GM18868 (cell line): ENCODE measurements around the gene CCL19.
"Not testable (repeated sequence)": the region's sequence is repeated elsewhere in the genome, so short reads cannot be mapped to it uniquely, and the experiment has no call there.

Experiments
- ATAC-seq: cut with Tn5 transposase; IDR thresholded peaks from one replicate; pipeline ENCODE4 v1.9.1; 2021; ENCODE audit warnings: mild to moderate bottlenecking, moderate library complexity; ENCODE audit not compliant: unreplicated experiment

CCL19 gene

DNA sequence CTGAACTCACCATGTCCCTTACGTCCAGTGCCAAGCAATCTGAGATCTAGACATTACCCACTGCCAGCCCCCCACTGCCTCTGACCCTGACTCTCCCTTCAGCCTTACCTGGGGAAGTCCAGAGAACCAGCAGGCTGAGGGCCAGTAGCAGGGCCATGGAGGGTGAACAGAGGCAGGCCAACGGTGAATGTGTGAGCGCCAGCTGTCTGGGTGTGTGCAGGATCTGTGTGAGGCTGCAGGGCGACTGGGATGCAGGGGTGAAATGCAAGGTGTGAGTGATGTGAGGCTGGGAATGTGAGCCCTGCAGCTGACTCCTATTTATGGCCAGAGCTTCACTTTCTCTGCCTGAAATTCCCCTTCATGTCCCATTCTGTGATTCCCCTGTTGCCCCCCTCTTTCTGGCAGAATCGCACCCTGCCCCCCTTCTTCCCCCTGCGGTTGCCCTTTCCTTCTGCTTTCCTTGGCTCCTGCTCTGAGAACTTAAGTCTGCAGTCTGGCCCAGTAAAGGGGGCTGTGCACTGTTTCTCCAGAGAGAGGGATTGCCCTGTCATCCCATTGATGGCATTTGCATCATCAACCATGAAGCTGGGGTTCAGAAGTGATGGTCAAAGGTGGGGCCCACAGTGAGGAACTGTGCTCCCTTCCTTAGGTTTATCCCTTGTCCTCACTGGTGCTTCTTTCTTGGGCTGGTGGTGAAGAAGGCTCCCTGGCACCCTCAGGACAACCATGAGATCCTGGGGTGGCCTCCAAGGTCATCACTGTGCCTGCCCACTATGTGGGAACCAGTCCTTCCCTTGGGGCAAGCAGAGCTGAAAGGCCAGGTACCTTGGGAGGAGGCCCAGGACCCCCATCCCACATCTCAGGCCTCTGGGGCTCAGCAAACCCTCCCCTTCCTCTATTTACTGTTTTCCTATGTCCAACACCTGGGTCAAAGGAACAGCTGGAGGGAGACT, at the start of gene CCL19:
TSS of gene CCL19 (minus strand) at position 294 of the 953 bp plus-strand sequence. CDS start at position 157, 137 bp downstream.
- no peak for ATAC-seq

DNA sequence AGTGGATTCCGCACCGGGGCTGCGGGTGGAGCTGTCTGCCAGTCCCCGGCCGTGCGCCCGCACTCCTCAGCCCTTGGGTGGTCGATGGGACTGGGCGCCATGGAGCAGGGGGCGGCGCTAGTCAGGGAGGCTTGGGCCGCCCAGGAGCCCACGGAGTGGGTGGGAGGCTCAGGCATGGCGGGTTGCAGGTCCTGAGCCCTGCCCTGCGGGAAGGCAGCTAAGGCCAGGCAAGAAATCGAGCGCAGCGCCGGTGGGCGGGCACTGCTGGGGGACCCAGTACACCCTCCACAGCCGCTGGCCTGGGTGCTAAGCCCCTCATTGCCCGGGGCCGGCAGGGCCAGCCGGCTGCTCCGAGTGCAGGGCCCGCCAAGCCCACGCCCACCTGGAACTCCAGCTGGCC, 49.1 kb upstream of the CCL19 start:
- ATAC-seq = not testable (repeated sequence)

DNA sequence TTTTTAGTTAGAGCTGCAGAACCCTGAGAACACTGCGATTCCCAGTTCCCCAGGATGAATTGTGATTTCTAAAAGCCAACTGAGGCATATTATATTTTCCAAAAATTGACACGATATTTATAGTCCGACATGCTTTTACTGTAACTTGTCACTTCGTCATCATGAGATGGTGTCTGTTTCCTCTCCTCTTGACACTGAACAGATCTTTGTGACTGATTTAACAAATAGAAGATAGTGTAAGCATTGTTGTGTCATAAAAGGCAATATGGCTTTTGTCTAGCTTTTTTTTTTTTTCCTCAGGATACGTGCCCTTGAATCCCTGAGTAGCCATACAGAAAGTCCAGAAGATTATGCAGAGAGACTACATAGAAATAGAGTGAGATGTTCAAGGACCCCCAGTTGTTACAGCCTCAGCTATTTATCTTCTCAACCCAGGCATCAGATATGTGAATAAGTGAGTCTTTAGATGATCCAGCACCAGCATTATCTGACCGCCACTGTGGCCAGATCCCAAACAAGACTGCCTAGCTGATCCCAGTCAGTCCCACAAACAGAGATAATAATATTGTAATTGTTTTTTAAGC, 46.7 kb upstream of the CCL19 start:
- no peak for ATAC-seq

DNA sequence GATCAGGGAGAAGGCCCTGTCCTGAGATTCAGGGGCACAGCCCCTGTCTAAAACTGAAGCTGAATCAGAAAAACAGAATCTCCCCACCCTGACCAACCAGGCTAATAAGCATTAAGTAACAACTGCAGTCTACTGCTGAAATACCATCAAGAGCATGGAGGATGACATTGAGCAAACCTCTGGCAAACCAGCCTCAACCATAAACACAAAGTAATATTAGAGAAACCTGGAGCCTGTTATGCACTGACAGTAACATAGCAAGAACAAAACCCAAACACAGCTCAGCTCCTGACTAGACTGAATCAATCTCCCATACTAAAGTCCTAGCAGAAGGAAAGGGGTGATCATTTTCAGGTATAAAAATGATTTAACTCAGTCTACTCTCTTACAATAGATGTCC, 43.6 kb upstream of the CCL19 start:
- ATAC-seq = no peak

DNA sequence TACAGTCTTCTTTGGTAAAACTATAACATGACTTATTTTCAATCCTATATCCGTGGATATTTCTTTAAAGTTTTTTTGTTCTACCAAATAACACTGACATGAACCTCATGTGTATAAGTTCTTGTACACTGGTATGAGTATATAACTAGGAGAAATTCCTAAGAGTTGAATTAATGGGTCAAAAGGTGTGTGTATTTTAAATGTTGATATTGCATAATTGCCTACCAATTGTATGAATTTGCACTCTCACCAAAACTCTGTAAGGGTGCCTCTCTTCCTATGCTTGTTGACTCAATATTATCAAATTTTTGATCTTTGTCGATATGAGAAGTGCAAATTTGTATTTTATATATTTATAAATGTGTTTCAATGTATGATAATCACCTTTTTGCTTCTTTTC, 41.8 kb upstream of the CCL19 start:
- no peak for ATAC-seq

DNA sequence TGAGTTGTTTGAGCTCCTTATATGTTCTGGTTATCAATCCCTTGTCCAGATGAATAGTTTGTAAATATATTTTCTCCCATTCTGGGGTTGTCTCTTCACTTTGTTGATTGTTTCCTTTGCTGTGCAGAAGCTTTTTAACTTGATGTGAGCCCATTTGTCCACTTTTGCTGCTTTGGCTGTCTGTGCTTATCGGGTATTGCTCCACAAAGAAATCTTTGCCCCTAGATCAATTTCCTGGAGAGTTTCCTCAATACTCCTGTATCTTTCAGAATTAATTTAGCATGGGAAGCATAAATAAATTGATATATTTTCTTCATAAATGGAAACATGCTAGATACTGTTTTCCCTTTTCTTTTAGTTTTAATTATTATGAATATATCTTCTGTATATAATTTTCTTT, 41.4 kb upstream of the CCL19 start:
- ATAC-seq = no peak

DNA sequence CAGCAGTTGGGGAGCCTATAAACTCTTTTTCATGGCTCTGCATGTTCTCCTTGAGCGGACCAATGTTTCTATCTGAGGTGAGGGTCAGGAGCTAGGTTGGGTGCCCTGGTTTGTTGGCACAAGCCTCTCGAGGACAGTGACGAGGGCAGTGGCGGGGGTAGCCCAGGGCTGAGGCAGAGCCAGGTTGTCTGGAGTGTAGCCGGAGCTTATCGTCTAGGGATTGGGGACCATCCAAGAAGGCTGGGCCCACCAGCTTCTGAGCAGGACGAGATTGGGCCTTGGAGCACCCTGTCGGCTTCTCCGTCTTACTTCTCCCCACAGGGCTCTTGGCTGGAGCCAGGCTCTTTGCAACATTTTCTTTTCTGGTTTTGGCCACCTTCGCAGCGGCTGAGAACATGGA, 32.1 kb upstream of the CCL19 start:
- ATAC-seq = no peak

DNA sequence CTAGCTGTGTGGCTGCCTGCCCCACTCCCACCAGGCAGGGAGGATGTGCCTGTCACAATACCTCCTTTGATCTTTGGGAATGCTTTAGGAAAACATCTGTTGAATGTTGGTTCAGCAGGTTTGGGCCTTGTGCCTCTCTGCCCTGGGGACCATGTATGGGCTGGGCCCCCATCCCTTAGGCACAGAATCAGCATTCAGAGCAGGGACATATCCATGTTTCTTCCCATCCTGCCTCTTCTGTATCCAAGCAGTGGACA, 28.6 kb upstream of the CCL19 start:
- not testable (repeated sequence) for ATAC-seq

DNA sequence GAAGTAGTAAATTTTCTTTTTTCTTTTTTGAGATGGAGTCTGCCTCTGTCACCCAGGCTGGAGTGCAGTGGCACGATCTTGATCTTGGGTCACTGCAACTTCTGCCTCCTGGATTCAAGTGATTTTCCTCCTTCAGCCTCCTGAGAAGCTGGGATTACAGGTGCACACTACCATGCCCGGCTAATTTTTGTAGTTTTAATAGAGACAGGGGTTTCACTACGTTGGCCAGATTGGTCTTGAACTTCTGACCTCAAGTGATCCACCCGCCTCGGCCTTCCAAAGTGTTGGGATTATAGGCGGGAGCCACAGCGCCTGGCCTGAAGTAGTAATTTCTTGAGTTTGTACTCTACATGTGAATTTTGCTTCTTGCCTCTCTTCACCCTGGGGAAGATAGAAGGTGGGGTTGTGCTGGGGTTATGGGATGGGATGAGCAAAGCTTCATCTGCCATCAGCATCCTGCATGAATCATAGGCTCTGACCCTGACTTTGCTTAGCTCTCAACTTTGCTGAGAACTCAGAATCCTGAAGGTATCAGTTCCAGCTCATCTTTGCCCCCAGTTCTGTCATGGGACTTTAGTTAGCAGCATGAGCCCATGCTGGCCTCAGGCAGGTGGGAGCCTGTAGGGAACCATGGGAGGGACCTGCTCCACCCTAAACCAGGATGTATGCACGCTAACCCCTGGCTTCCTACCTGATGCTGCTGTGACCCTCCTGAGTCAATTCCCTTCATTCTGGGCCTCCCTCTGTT, 28.1 kb upstream of the CCL19 start:
- no peak for ATAC-seq

DNA sequence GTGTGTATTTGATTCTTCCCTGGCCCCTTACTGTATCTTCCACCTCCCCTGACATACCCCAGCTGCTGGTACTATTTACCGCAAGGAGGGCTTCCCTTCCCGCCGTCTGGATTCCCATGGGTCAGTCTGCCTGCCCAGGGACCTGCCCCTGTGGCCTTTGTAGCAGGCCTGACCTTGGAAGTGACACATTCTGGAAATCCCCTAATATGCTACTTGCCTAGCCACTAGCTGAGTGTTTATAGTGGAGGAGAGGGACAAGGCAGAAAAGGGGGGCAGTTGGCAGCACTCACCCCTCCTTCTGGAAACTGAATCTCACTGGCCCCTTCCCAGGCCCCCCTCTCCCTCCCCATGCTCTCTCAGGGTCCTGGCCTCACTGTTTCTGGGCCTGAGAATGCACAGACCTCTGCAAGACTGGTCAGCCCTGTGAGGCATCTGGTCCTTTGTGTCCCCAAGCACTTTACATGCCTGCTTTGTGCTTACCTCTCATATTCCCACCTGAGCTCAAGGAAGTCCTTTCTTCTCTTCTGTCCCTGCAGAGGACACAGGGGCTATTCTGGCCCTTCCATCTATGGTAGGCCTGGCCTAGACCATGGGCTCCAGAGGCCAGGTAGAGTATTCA, 27.0 kb upstream of the CCL19 start:
- ATAC-seq = no peak

DNA sequence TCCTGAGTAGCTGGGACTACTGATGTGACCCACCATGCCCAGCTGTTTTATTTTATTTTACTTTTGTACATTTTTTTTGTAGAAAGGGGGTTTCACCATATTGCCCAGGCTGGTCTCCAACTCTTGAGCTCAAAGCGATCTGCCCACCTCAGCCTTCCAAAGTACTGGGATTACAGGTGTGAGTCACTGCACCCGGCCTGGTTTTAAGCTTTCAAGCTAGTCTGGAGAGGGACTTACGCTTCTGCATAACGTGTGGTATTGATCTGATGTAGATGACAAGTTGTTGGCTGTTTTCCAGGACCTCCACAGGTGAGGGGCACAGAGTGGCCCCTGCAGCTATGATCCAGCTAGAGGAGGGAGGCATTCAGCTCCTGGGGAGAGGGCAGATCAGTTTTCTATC, 25.6 kb upstream of the CCL19 start:
- ATAC-seq = no peak

DNA sequence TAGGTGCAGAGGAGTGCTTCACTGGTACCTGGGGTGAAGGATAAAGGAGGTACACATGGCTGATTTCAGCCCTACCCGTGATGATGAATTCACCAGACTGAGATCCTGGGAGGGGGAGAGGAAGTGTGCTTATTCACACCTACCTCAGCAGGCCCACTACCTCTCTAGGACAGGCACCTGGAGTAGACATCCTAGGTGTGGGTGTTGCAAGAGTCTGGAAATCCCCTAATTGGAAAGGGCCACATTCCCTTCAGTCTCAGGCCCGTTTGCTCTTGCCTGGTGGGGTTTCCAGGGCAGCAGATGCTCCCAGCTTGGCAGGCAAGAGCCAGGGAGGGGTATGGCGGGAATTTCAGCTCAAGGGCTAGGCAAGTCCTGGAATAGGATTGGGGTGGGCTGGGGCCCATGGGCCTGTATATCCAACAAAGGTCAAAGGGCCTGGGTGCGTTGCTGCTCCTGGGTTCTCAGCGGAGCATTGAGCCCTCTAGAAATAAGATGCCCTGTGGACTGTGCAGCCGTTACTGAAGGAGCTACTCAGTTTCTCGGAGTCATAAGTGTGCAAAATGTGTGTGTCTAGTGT, 24.7 kb upstream of the CCL19 start:
- no peak for ATAC-seq

DNA sequence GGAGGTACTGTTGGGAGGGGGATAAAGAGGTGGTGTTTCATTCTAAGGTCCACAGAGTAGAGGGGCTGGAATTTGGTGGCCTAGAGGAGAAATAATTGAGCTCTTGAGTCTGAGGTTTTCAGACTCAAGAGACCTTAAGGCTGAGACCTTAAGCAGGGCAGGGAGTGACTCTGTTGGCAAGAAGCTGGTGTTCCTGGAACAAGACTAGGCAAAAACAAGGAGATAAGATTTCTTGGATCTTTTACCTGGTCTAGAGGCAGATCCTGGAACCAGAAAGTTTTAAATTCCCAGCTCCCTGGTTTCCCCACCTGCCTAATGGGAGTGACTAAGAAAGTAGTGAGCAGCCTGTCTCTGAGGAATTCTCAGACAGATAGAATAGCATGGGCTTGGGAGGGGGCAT, 22.9 kb upstream of the CCL19 start:
- ATAC-seq = no peak

DNA sequence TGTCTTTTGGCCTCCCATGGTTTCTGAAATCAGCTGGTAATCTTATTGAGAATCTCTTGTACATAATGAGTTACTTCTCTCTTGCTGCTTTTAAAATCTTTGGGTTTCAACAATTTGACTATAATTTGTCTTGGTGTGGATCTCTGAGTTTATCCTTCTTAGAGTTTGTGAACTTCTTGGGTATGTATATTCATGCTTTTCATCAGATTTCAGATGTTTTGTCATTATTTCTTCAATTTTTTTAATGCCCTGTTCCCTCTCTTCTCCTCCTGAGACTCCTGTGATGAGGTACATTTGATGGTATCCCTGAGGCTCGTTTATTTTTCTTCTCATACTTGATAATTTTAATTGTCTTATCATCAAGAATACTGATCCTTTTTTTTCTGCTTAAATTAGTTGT, 21.1 kb upstream of the CCL19 start:
- no peak for ATAC-seq

DNA sequence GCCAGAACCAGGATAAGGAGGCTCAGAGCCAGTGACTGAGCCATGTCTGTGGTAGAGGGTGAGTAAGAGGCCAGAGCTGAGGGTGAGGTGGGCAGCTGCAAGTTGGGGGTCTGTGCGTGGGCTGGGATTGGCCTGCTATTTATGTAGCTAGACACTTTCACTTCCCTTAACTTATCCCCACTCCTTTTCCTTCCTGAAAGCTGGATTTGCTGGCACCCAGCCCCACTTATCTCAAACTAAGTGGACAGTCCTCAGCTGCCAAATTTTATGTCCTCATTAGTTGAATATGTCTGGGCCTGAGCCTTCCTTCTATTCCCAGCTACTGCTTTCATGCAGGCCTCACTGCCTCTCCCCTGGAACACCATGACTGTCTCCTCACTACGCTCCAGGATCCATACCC, 18.9 kb upstream of the CCL19 start, which contains the start of gene CCL21:
TSS of gene CCL21 (minus strand) at position 114 of the 400 bp plus-strand sequence. CDS start at position 44, 70 bp downstream.
- ATAC-seq = no peak

DNA sequence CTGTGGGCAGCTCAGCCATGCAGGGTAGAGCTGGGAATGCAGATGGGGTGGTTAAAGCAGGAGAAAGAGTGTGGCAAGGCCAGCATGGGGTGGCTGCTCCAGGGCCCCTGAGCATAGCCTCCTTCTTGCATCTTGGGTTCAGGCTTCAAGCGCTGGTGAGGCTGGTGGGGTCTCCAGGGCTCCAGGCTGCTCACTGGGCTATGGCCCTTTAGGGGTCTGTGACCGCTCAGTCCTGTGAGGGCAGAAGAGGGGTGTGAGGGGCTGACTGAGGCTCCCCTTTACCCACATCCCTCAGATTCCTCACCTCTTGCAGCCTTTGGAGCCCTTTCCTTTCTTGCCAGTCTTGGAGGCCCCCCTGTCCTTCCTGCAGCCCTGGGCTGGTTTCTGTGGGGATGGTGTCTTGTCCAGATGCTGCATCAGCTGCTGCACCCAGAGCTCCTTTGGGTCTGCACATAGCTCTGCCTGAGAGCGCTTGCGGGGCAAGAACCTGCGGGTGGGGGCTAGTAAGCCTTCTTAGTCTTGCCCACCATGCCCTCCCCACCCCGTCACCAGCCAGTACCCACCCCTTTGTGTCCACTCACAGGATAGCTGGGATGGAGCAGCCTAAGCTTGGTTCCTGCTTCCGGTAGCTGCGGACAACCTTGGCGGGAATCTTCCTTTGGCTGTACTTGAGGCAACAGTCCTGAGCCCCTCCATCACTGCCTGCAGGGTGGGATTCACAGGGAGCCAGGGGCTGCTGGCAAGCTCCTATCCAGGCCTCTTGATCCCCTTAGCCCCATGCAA, 18.3 kb upstream of the CCL19 start:
- no peak for ATAC-seq

DNA sequence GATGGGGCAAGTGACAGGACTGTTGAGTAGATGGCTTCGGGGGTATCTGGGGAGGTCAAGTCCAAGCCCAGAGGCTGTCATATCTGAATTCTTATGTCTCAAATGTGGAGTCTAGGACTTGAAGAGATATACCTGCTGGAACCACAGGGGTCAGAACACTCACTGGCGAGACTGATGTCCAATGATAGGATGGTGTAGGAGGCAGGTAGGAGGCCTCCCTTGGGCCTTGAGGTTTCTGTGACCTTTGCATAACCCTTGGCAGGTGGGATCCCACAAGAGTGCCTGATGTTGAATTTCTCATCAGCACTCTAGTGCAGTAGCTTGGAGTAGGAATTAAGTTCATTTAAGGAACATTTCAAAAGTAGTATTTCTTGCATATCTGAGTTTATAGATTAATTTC, 16.1 kb upstream of the CCL19 start:
- no peak for ATAC-seq

DNA sequence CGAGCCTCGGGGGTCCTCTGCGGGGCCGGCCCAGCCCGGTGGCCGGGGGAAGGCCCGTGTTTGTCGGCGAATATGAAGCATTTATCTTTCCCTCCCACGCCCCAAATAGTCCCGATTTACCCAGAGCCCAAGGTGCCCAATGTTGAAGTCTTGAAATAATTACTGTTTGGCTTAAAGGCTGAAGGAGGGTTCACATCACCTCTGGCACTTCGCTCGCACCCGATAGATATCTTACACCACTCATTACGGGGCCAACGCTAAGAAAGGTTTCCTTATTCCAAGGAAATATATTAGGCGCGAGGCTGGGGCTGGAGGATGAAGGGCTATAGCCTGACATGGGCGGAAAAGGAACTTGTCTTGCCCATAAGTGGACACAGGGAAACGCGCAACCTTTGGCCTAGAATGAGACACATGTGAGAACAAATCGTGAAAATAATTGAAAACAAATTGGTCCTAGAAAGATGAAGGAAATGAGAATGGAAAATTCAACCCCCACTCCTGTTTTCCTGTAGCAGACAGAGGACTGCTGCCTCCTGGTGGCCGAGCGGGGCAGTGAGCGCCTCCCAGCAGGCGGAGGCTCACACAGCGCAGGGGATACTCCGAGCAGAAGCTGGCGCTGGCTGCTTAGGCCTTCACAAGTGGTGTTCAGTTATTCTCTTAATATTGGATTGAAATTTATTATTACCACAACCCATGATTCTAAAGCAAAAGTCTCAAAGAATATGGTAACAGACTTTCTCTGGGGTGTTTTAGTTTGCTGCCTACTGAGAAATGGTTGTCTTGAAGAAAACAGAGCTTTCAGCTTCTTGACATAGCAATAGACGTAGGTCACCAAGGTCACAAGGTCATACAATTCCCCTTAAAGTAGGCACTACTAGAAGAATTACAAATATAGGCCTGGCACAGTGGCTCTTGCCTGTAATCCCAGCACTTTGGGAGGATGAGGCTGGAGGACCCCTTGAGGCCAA, 11.0 kb upstream of the CCL19 start:
- ATAC-seq = peak; percentile 73
